ENCODE data around the gene LY6G6F.

GRCh38 chr6:31707701-31708100 is 1.0 kb downstream of the LY6G6F start:
- TF ChIP-seq EP300 (IDR thresholded peaks at IDR 0.05) (no peak), POLR2AphosphoS5 (IDR thresholded peaks at IDR 0.05) (no peak), CTCF (IDR thresholded peaks at IDR 0.05) (no peak), POLR2A (IDR thresholded peaks at IDR 0.05) (no peak)
